GM20000 (cell line): Measurements from ENCODE around the gene HVCN1.
"Not testable (repeated sequence)": the region's sequence is repeated elsewhere in the genome, so short reads cannot be mapped to it uniquely, and the experiment has no call there.

Source experiments
- DNase-seq: peaks from one replicate; pipeline ENCODE4 v3.0.0; 2012; ENCODE audit warnings: low spot score
- TF ChIP-seq, protein P1 (sequence below): IDR thresholded peaks from 2 replicates; pipeline ENCODE4 v1.5.1; 2012; ENCODE audit warnings: mild to moderate bottlenecking, control low read depth; ENCODE audit errors: extremely low read depth, missing control alignments

Gene HVCN1

DNA sequence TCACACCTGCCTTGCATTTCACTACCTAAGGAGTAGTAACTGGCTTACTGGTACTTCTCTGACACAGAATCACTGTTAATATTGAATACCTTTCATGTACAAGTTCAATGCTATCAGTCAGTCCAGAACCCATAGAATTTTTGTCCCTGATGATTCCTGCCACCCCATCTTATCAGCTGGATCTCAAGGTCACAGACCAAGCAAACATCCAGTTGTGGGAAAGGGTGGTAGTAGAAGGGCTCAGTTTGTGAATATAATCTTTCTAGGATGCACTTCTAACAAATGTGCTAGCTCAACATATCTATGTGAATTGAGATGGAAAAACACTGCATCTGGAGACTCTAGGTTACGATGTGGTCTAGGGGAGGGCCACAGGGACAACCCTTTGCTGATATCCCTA, 39.7 kb upstream of the HVCN1 start:
- DNase-seq, result no peak
- TF ChIP-seq, protein P1, sequence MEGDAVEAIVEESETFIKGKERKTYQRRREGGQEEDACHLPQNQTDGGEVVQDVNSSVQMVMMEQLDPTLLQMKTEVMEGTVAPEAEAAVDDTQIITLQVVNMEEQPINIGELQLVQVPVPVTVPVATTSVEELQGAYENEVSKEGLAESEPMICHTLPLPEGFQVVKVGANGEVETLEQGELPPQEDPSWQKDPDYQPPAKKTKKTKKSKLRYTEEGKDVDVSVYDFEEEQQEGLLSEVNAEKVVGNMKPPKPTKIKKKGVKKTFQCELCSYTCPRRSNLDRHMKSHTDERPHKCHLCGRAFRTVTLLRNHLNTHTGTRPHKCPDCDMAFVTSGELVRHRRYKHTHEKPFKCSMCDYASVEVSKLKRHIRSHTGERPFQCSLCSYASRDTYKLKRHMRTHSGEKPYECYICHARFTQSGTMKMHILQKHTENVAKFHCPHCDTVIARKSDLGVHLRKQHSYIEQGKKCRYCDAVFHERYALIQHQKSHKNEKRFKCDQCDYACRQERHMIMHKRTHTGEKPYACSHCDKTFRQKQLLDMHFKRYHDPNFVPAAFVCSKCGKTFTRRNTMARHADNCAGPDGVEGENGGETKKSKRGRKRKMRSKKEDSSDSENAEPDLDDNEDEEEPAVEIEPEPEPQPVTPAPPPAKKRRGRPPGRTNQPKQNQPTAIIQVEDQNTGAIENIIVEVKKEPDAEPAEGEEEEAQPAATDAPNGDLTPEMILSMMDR, result no peak

DNA sequence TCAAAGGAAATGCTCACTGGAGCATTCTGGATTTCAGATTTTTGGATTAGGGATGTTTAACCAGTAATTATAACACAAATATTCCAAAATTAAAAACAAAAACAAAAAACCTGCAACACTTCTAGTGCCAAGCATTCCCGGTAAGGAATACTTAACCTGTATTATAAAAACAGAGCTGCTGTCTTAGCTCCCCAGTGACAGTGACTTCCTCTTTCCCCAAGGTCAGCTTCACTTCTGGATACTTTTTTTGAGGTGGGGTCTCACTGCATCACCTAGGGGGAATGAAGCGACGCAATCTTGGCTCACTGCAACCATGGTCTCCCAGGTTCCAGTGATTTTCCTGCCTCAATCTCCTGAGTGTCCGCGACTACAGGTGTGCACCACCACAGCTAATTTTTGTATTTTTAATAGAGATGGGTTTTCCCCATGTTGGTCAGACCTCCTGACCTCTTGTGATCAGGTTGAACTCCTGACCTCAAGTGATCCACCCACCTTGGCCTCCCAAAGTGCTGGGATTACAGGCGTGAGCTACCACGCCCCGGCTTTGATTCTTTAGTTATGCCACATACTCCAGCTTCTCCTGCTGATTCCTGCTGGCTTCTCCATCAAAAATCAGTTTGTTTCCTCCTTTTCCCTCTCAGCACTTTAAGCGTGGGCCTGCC, 37.9 kb upstream of the HVCN1 start:
- TF ChIP-seq, protein P1, result no peak
- DNase-seq, result no peak

DNA sequence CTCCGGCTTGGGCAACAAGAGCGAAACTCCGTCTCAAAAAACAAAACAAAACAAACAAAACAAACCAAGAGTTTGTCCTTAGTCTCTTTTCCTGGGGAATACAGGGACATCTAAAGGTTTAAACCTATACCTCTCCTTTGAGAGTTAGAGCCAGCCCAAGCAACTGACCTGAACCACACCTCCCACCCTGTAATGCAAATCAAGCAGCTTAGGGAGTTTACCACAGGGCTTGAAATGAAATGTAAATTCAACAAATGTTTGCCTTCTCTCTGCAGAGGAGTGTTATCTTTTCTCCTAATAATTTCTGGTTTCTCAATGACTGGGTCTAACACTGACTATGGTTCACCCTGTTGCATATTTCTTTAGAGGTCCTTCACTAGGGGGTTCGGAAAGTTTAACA, 37.1 kb upstream of the HVCN1 start:
- TF ChIP-seq, protein P1, result no peak
- DNase-seq, result no peak

DNA sequence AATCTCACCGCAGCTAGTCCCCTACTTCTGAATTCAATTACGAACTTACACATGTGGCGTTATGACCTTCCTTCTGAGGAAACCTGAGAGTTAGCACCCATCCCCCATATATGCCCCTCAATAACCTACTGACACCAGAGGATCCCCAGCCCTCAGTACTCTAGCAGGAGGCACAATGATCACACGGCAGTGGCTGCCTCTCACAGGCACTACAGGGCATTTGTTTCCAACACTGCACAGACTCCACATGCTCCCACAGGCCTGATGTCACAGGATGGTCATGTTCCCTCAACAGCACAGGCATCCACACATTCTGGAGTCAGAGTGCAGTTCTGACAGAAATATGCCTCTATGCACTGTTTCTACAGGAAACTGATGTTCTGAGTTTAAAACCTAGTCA, 36.4 kb upstream of the HVCN1 start:
- no peak for DNase-seq
- TF ChIP-seq, protein P1, result no peak

DNA sequence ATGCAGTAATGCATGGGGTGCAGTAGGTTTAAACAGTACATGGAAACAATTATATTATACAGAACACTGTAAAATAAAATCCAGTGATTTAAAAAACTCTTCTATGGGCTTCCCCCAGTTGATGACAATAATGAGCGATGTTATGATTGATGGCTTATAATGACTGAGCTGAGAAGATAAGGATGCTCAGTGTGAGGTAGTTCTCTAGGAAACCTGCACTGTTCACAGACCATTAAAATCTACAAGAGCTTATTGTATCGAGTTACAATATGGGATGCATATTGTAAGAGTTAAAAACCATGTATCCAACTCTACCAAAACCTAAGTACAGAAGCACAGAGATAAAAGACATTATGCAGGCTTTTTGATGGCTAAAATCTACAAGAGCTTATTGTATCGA, 34.0 kb upstream of the HVCN1 start:
- DNase-seq, result not testable (repeated sequence)

DNA sequence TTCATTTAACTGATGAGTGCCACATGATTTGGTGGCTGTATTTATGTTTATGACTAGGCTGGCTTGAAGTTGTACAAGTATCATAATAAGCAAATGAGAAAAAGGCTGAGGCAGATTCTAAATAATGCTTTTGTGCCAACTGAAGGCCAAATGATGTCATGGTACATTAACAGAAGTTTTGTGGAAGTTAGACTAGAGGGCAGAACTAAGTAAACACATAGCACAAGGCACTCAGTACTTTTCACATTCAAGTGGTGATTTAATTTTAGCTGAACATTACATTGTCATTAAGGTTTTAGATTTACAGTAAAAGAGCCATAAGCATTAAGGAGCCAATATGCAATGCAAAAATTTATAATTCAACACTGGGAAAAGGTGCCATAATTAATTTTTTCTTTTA, 32.7 kb upstream of the HVCN1 start:
- DNase-seq, result no peak
- TF ChIP-seq, protein P1, result no peak

DNA sequence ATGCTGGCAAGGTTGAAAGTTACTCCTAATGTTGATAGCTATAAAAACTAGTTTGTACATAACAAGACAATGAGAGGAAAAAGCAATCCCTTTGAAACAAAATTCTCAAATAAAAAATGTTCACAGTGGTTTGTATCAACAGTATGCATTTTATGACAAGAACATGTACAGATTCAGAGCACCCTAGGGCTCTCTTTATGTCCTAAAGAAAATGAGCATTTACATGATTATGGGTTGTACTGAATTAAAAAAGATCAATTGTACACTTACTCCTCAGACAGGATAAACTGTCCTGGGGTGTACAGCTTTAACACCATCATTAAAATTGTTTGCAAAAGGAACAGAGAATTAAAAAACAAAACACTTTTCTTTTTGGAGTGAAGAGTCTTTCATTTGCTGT, 31.6 kb upstream of the HVCN1 start:
- TF ChIP-seq, protein P1, result no peak
- DNase-seq, result no peak

DNA sequence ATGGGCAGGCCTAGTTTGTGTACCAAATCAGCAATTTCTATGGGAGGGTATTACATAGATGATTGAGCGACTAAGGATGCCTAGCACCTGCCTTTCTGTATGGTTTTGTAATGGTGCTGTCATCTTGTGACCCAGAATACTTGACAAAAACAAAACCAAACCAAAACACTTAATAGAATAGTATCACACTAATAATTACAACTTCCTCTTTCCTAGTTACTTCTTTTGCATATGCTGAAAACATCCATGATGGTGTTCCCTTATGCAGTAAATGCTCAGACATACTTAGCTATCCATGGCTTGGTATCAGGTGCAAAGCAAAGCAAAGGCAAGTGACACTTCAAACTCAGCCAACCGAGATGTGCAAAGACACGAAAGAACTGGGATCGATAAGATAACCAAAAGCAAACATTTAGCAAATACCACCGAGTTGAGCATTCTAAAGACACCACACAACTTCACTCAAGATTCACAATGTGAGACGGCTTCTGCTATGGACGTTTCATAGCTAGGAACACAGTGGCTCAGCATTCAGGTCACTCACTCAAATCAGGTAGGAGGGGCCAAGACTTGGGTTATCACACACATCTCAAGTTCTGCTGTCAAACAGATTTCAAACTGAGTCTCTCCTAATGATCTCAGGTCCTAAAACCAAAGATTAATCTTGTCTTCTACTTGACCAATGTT, 29.4 kb upstream of the HVCN1 start:
- TF ChIP-seq, protein P1, result no peak
- no peak for DNase-seq
